ENCODE results near the gene MIA. TPM values are rescaled to one million over a fixed set of nuclear protein-coding genes. Genes with fewer than 3 reads are reported as not detected.
"Not testable (repeated sequence)": the region's sequence is repeated elsewhere in the genome, so short reads cannot be mapped to it uniquely, and the experiment has no call there.

The MIA gene
- total RNA-seq, 4 donors from 2014 or later: 1.4 to 9.2 (median 3.1) TPM; not detected in 1

DNA sequence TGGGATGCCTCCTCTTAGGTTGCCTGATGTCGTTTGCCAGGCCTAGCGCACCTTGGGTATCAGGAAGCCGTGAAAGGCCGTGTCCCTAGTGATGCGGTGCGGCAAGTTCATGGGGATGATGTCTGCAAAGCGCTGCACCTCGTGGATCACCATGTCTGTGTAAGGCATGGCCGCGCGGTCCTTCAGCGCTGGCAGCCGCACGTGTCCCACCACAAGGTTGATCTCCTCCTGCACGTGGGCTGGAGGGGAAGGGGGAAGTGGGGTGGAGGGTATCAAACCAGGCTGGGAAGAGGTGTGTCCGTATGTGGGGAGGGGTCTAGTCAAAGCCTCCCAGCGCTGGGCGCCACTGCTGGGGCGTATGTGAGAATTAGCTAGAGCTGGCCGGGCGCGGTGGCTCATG is 46.8 kb downstream of the MIA start:
- TF ChIP-seq POLR2A (IDR thresholded peaks at IDR 0.05) (no peak), POLR2AphosphoS5 (IDR thresholded peaks at IDR 0.05) (no peak), EP300 (IDR thresholded peaks at IDR 0.05) (no peak)
- TF ChIP-seq, protein P1, sequence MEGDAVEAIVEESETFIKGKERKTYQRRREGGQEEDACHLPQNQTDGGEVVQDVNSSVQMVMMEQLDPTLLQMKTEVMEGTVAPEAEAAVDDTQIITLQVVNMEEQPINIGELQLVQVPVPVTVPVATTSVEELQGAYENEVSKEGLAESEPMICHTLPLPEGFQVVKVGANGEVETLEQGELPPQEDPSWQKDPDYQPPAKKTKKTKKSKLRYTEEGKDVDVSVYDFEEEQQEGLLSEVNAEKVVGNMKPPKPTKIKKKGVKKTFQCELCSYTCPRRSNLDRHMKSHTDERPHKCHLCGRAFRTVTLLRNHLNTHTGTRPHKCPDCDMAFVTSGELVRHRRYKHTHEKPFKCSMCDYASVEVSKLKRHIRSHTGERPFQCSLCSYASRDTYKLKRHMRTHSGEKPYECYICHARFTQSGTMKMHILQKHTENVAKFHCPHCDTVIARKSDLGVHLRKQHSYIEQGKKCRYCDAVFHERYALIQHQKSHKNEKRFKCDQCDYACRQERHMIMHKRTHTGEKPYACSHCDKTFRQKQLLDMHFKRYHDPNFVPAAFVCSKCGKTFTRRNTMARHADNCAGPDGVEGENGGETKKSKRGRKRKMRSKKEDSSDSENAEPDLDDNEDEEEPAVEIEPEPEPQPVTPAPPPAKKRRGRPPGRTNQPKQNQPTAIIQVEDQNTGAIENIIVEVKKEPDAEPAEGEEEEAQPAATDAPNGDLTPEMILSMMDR (IDR thresholded peaks at IDR 0.05): no peak
- no peak for ATAC-seq

DNA sequence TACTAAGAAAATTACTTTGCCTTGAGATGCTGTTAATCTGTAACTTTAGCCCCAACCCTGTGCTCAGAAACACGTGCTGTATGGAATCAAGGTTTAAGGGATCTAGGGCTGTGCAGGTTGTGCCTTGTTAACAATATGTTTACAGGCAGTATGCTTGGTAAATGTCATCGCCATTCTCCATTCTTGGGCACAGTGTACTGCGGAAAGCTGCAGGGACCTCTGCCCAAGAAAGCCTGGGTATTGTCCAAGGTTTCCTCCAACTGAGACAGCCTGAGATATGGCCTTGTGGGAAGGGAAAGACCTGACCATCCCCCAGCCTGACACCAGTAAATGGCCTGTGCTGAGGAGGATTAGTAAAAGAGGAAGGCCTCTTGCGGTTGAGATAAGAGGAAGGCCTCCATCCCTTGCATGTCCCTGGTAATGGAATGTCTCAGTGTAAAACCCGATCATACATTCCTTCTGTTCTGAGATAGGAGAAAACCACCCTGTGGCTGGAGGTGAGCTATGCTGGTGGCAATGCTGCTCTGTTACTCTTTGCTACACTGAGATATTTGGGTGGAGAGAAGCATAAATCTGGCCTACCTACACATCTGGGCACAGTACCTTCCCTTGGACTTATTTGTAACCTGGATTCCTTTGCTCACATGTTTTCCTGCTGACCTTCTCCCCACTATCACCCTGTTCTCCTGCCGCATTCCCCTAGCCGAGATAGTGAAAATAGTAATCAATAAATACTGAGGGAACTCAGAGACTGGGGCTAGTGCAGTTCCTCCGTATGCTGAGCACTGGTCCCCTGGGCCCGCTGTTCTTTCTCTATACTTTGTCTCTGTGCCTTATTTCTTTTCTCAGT is 47.6 kb downstream of the MIA start:
- not testable (repeated sequence) for ATAC-seq, H3K9me3 ChIP-seq, H3K4me3 ChIP-seq, H3K27me3 ChIP-seq
- Histone ChIP-seq H3K4me1 (peaks cover 0 to 42% (median 14%) of the 10 kb centered on the region in 3 donors), H3K27ac (peak overlapping the region in 1 of 4 donors; percentile 27), H3K36me3 (peaks cover 0 to 15% of the 10 kb centered on the region in 2 donors)
- WGBS, 2 donors (ENCODE audit: low coverage in 1 of 2): 56 to 100% methylated on average over 1 to 9 of the region's 9 CpGs

More for the DNA sequence above, 46.8 kb downstream of the MIA start:
- Histone ChIP-seq H3K27ac (no peak overlapping the region), H3K4me3 (no peak overlapping the region), H3K36me3 (peaks cover 0 to 7% of the 10 kb centered on the region in 2 donors), H3K9me3 (no peaks in the 10 kb centered on the region), H3K27me3 (no peaks in the 10 kb centered on the region), H3K4me1 (peaks cover 0 to 44% (median 14%) of the 10 kb centered on the region in 3 donors)
- 84 to 92% methylated on average over 6 of the region's 22 CpGs for WGBS, 2 donors (ENCODE audit: low coverage in 1 of 2)

DNA sequence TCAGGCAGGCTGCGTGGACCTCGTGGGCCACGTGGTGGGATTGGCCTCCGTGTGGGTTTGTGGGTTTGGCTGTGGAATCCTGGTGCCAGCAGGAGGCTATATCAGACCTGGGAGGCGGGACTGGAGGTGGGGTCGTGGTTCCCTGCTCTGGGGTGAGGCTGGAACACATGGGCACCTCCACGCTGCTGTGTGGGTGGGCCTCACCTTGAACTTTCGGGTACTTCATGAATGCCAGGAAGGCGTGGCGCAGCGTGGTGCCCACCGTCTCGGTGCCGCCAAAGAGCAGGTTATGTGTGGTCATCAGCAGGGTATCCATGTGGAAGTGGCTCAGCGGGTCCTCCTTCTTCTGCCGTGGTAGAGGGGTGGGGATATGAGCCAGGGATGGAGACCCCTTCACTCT is 49.6 kb downstream of the MIA start:
- not testable (repeated sequence) for ATAC-seq, H3K27ac ChIP-seq, H3K4me3 ChIP-seq, H3K9me3 ChIP-seq, H3K27me3 ChIP-seq
- Histone ChIP-seq H3K36me3 (peaks cover 0 to 26% of the 10 kb centered on the region in 2 donors), H3K4me1 (peaks cover 0 to 22% (median 0%) of the 10 kb centered on the region in 3 donors)
- WGBS, 2 donors (ENCODE audit: low coverage in 1 of 2): 81 to 83% methylated on average over 4 to 6 of the region's 16 CpGs

DNA sequence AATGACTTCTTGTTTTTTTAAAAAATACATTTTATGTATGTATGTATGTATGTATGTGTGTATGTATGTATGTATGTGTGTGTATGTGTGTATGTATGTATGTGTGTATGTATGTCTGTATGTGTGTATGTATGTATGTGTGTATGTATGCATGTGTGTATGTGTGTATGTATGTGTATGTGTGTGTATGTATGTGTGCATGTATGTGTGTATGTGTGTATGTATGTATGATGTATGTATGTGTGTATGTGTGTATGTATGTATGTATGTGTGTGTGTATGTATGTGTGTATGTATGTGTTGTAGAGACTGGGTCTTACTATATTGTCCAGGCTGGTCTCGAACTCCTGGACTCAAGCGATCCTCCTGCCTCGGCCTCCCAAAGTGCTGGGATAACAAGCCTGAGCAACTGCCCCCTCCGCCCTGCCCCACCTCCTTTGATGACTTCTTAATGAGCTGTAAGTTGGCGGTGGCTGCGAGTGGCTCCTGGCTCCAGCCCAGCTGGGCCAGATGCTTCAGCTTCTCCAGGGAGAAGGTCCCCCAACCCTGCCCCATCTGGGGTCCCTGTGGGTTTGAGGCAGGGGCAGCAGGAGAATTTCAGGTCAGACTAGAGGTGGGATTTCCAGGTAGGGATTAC is 50.3 kb downstream of the MIA start:
- H3K27ac ChIP-seq, H3K27me3 ChIP-seq, ATAC-seq, H3K4me3 ChIP-seq, H3K9me3 ChIP-seq: not testable (repeated sequence)
- 100% methylated on average over 3 of the region's 6 CpGs; no CpG with 5 or more reads in 1 of the 2 donors for WGBS, 2 donors (ENCODE audit: low coverage in 1 of 2)
- peaks cover 0 to 26% of the 10 kb centered on the region in 2 donors for H3K36me3 ChIP-seq
- H3K4me1 ChIP-seq: peaks cover 0 to 19% (median 0%) of the 10 kb centered on the region in 3 donors

DNA sequence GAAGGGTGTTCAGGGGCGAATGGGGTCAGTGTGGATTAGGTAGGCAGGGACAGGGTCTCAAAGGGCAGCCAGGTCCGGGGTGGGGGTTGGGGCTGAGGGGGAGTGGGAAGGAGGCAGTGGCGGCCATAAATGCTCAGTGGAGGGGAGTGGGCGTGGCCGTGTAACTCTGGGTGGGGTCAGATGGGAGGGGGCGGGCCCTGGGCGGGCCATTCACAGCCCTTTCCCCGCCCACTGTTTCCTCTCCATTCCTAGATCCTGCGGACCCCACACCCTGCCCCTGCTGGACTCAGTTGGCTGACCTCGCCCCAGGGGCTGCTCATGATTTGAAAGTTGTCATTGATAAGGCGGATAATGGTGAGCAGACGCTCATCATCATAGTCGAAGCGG is 51.0 kb downstream of the MIA start:
- H3K4me1 ChIP-seq: peaks cover 0 to 19% (median 0%) of the 10 kb centered on the region in 3 donors
- H3K27me3 ChIP-seq, ATAC-seq, H3K9me3 ChIP-seq, H3K27ac ChIP-seq, H3K4me3 ChIP-seq: not testable (repeated sequence)
- WGBS, 2 donors (ENCODE audit: low coverage in 1 of 2): 40% methylated on average over 1 of the region's 14 CpGs; no CpG with 5 or more reads in 1 of the 2 donors
- peaks cover 0 to 26% of the 10 kb centered on the region in 2 donors for H3K36me3 ChIP-seq

DNA sequence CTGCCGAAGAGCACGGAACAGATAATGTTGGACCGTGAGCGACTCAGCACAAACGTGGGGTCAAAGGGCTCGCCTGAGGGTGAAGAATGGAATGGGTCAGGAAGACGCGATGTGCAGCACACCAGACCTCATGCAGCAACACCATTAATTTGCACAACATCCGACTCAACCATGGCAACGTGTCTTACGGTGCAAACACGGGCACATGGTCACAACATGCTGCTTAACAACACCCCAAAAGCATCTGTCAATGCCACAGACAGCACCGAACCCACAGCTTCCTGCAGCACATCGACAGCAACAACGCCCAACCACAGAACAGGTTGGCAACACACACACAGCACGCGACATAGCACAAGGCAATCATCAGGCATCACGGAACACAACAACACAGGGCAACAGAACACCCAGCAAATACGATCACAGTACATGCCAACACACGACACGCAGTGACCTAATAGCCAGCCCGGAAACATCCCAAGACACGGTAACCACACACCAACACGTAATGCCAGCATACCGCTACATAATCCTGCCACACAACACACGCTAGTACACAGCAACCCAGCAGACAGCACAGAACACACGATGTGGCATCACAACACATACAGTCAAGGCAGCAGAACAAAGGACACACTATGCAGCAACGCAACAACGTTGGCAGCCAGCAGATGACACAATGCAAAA is 51.5 kb downstream of the MIA start:
- WGBS, 2 donors (ENCODE audit: low coverage in 1 of 2): 88 to 100% methylated on average over 4 to 6 of the region's 29 CpGs
- not testable (repeated sequence) for H3K27ac ChIP-seq, H3K27me3 ChIP-seq, H3K4me3 ChIP-seq, H3K9me3 ChIP-seq, ATAC-seq
- Histone ChIP-seq H3K4me1 (peaks cover 0 to 19% (median 0%) of the 10 kb centered on the region in 3 donors), H3K36me3 (peaks cover 0 to 26% of the 10 kb centered on the region in 2 donors)

Other genes starting within 250 kb of the MIA start
- 10 to 100 TPM; 30.3 to 50.1 (median 37.7) TPM for gene SHKBP1, start 198.6 kb upstream of the MIA start, total RNA-seq
- 100 to 1,000 TPM; 199 to 369 (median 320) TPM for gene LTBP4, start 174.2 kb upstream of the MIA start, total RNA-seq
- gene NUMBL, start 84.9 kb upstream of the MIA start, total RNA-seq: 10 to 100 TPM; 35.8 to 60.6 (median 49.1) TPM
- gene COQ8B, start 58.6 kb upstream of the MIA start, total RNA-seq: 10 to 100 TPM; 27.3 to 50.5 (median 44.7) TPM
- gene ITPKC, start 58.4 kb upstream of the MIA start, total RNA-seq: 10 to 100 TPM; 25.2 to 71.8 (median 30.6) TPM
- gene ACTMAP, start 25.0 kb upstream of the MIA start, total RNA-seq: 1 to 10 TPM in 3 of 4 donors, under 1 TPM in 1; 0.89 to 2.4 (median 2.0) TPM
- 10 to 100 TPM; 24.5 to 56.0 (median 48.2) TPM for gene SNRPA, start 24.3 kb upstream of the MIA start, total RNA-seq
- gene RAB4B, start 2.7 kb downstream of the MIA start, total RNA-seq: 10 to 100 TPM; 18.7 to 27.5 (median 20.9) TPM
- gene EGLN2, start 23.7 kb downstream of the MIA start, total RNA-seq: 100 to 1,000 TPM in 3 of 4 donors, 10 to 100 TPM in 1; 99.1 to 115 (median 107) TPM
- gene CYP2A6, start 74.9 kb downstream of the MIA start, total RNA-seq: not detected
- not detected for gene CYP2A7, start 106.7 kb downstream of the MIA start, total RNA-seq
- not detected for gene CYP2B6, start 215.8 kb downstream of the MIA start, total RNA-seq

All from gastroesophageal sphincter (tissue), 4 donors.